Naive thymus-derived CD4-positive, alpha-beta T cell (primary cell): ENCODE data around the gene SURF1. TPM values are rescaled to one million over a fixed set of nuclear protein-coding genes. Genes with fewer than 3 reads are reported as not detected.

ENCODE experiments used
- ATAC-seq: fragments of 150-1000 bp; cut with Tn5 transposase; 2 replicates; pipeline ENCODE4 v1.10.0; 2021; ENCODE audit warnings: mild to moderate bottlenecking, moderate library complexity
- CTCF ChIA-PET: fragments of 350-600 bp; sonication (Branson Sonifier 250); formaldehyde crosslinking; loops from one replicate; lab custom pipeline; 2021; ENCODE audit warnings: antibody characterized with exemption; lab: Charles Lee
- POLR2A ChIA-PET: fragments of 350-600 bp; sonication (Branson Sonifier 250); formaldehyde crosslinking; loops from one replicate; lab custom pipeline; 2021; ENCODE audit warnings: antibody characterized with exemption, inconsistent platforms; lab: Charles Lee
- DNase-seq, 9 donors: peaks; one replicate each; pipeline versions ENCODE4 v3.0.0 to v3.0.0-alpha.2; 2020 to 2022; ENCODE audit warnings: mixed read lengths in 1 of 9
- H3K27ac ChIP-seq: one replicate; pipeline ENCODE4 v1.7.0; 2013; ENCODE audit warnings: mild to moderate bottlenecking, low read depth, low read length, moderate library complexity
- H3K27me3 ChIP-seq, 2 donors: one replicate each; pipeline ENCODE4 v1.7.0; 2013; ENCODE audit warnings: low read length in 2 of 2, mild to moderate bottlenecking in 2 of 2, moderate library complexity in 2 of 2; ENCODE audit not compliant: control insufficient read depth in 2 of 2, insufficient read depth in 2 of 2
- H3K36me3 ChIP-seq, 3 experiments: 1 replicate in 2 of 3; 2 replicates in 1 of 3; pipeline ENCODE4 v1.7.0; 2013; ENCODE audit warnings: low read length in 3 of 3, mild to moderate bottlenecking in 3 of 3, moderate library complexity in 1 of 3; ENCODE audit not compliant: insufficient read depth in 3 of 3, control insufficient read depth in 2 of 3
- H3K4me1 ChIP-seq, 2 donors: one replicate each; pipeline ENCODE4 v1.7.0; 2013; ENCODE audit warnings: low read length in 2 of 2, mild to moderate bottlenecking in 2 of 2, moderate library complexity in 1 of 2; ENCODE audit not compliant: control insufficient read depth in 2 of 2, insufficient read depth in 2 of 2
- H3K4me3 ChIP-seq: 2 replicates; pipeline ENCODE4 v1.7.0; 2013; ENCODE audit warnings: mild to moderate bottlenecking, low read length
- H3K9me3 ChIP-seq, 3 experiments: 1 replicate in 2 of 3; 2 replicates in 1 of 3; pipeline ENCODE4 v1.7.0; 2013; ENCODE audit warnings: low read length in 3 of 3; ENCODE audit not compliant: control insufficient read depth in 2 of 3
- H3K27ac Mint-ChIP-seq, 9 donors: one replicate each; pipeline ENCODE4 v1.8.0; 2020 to 2022; ENCODE audit warnings: mixed read lengths in 9 of 9, mild to moderate bottlenecking in 8 of 9, moderate library complexity in 5 of 9, inconsistent platforms in 2 of 9
- H3K27me3 Mint-ChIP-seq, 5 donors: one replicate each; pipeline ENCODE4 v1.8.0; 2021 to 2022; ENCODE audit warnings: mixed read lengths in 5 of 5, mild to moderate bottlenecking in 1 of 5
- H3K36me3 Mint-ChIP-seq, 5 donors: one replicate each; pipeline ENCODE4 v1.8.0; 2020 to 2022; ENCODE audit warnings: mixed read lengths in 5 of 5, mild to moderate bottlenecking in 3 of 5, inconsistent platforms in 1 of 5
- H3K4me1 Mint-ChIP-seq, 7 donors: one replicate each; pipeline ENCODE4 v1.8.0; 2020 to 2022; ENCODE audit warnings: mixed read lengths in 7 of 7, mild to moderate bottlenecking in 3 of 7, inconsistent platforms in 1 of 7
- H3K4me3 Mint-ChIP-seq, 10 donors: one replicate each; pipeline ENCODE4 v1.8.0; 2020 to 2022; ENCODE audit warnings: mild to moderate bottlenecking in 10 of 10, mixed read lengths in 10 of 10, moderate library complexity in 6 of 10, inconsistent platforms in 2 of 10
- H3K9me3 Mint-ChIP-seq, 11 donors: one replicate each; pipeline ENCODE4 v1.8.0; 2020 to 2022; ENCODE audit warnings: mixed read lengths in 11 of 11, mild to moderate bottlenecking in 4 of 11, inconsistent platforms in 1 of 11, moderate library complexity in 1 of 11
- intact Hi-C, 2 donors: fragments of 100-400 bp; cut with micrococcal nuclease; formaldehyde crosslinking; loops; one replicate each; pipeline ENCODE4 v1.15.1; 2023
- polyA plus RNA-seq, 2 donors: library from polyadenylated mRNA; unstranded; fragments of 300-500 nt; fragmentation: Illumina TruSeq; gene quantifications; one replicate each; pipeline ENCODE4 v1.2.3, GENCODE V29; 2021
- total RNA-seq, 6 experiments: library from RNA in 5 of 6; stranded (reverse) in 5 of 6; gene quantifications; 1 replicate in 5 of 6; 2 replicates in 1 of 6; pipeline ENCODE4 v1.2.3 and lab custom pipeline; 2021 to 2026

The SURF1 gene
- total and polyA plus RNA-seq, 7 experiments from 2014 or later: 40.5 to 128 (median 53.3) TPM

- ATAC-seq (no peak), DNase-seq (no peak)
- ChIA-PET POLR2A (interaction anchor here (2.2 to 2.3 kb wide), 2 partner anchors 14 kb away, joined by 10 to 15 read pairs; partner anchors contain the start of genes SURF1 and SURF2), CTCF (no interaction called here)
- no peaks in the 10 kb centered on the region for H3K9me3 Mint-ChIP-seq
- Histone ChIP-seq H3K9me3 (no peaks in the 10 kb centered on the region), H3K36me3 (peaks cover 0 to 66% (median 4%) of the 10 kb centered on the region in 3 experiments), H3K4me3 (no peak overlapping the region), H3K27me3 (no peaks in the 10 kb centered on the region), H3K4me1 (peaks cover 11 to 21% of the 10 kb centered on the region in 2 donors), H3K27ac (no peak overlapping the region)
- no peaks in the 10 kb centered on the region for H3K27me3 Mint-ChIP-seq
- H3K36me3 Mint-ChIP-seq: peaks cover 0 to 24% (median 17%) of the 10 kb centered on the region in 5 donors
- H3K27ac Mint-ChIP-seq: no peak overlapping the region
- H3K4me1 Mint-ChIP-seq: peaks cover 31 to 44% (median 36%) of the 10 kb centered on the region in 7 donors
- intact Hi-C loops: loop anchor here in 1 of 2 donors (10.0 kb wide), 1 partner anchor 823 kb away; the partner anchor contains the start of gene RNU6ATAC
- no peak overlapping the region for H3K4me3 Mint-ChIP-seq
These were observed 14.2 kb downstream of the SURF1 start for GRCh38 chr9:133342069-133342406.

DNA sequence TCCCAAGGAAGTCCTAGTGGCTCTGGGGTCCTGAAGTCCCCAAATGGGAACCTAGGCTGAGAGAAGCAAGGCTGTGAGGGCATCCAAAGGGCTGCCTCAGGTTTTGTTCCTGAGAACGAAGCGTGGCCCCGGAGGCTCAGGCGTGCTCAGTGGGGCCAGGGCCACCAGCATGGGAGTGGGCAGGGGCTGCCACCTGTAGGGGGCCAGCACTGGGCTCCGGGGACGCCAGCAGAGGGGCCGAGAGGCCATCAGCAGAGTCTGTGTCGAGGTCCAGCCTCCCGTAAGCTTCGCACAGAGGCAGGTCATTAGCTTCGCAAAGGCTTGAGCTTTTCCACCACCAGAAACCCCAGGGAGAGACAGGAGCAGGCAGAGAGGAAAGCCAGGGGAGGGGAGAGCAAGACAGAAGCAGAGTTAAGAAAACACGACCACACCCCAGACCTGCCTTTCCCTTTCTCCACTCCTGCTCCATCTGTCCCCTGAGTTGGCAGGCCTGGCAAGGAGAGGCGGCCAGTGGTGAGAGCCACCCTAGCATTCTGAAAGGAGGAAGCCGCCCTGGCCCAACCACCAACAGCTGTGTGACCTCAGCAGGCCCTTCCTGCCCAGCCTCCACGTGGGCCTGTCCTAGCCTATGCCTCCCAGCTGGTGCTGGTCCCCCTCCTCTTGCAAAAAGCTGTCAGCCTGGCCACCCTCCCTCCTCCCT, 14.8 kb downstream of the SURF1 start:
- H3K36me3 Mint-ChIP-seq: peaks cover 0 to 24% (median 15%) of the 10 kb centered on the region in 5 donors
- H3K4me3 ChIP-seq: no peak overlapping the region
- no peaks in the 10 kb centered on the region for H3K9me3 ChIP-seq
- peak overlapping the region in 1 of 10 donors; percentile 16 for H3K4me3 Mint-ChIP-seq
- ChIA-PET POLR2A (interaction anchor here (2.3 kb wide), 1 partner anchor 15 kb away, joined by 10 read pairs; the partner anchor contains the start of genes SURF1 and SURF2), CTCF (no interaction called here)
- H3K4me1 Mint-ChIP-seq: peaks cover 26 to 44% (median 31%) of the 10 kb centered on the region in 7 donors
- H3K27me3 Mint-ChIP-seq: no peaks in the 10 kb centered on the region
- H3K27me3 ChIP-seq: no peaks in the 10 kb centered on the region
- intact Hi-C loops: loop anchor here in 1 of 2 donors (10.0 kb wide), 1 partner anchor 823 kb away; the partner anchor contains the start of gene RNU6ATAC
- peaks cover 0 to 66% (median 4%) of the 10 kb centered on the region in 3 experiments for H3K36me3 ChIP-seq
- peak overlapping the region; percentile 27 for H3K27ac ChIP-seq
- peaks cover 7 to 19% of the 10 kb centered on the region in 2 donors for H3K4me1 ChIP-seq
- DNase-seq (no peak), ATAC-seq (peak; percentile 87)
- peak overlapping the region in 2 of 9 donors; percentile 42 to 54 for H3K27ac Mint-ChIP-seq
- H3K9me3 Mint-ChIP-seq: no peaks in the 10 kb centered on the region

GRCh38 chr9:133340916-133341315, 15.4 kb downstream of the SURF1 start:
- Mint-ChIP-seq H3K27ac (peak overlapping the region in 7 of 9 donors; percentile 54 to 80 (median 75)), H3K4me3 (peak overlapping the region in 2 of 10 donors; percentile 8 to 36), H3K27me3 (no peaks in the 10 kb centered on the region), H3K9me3 (no peaks in the 10 kb centered on the region), H3K4me1 (peaks cover 22 to 44% (median 31%) of the 10 kb centered on the region in 7 donors), H3K36me3 (peaks cover 0 to 24% (median 15%) of the 10 kb centered on the region in 5 donors)
- ChIA-PET CTCF (no interaction called here), POLR2A (interaction anchor here (1.1 to 2.3 kb wide), 5 partner anchors 11 to 36 kb away, joined by 3 to 10 read pairs (median 4); partner anchors contain the start of genes SURF1 and SURF2)
- DNase-seq (no peak), ATAC-seq (no peak)
- no peaks in the 10 kb centered on the region for H3K27me3 ChIP-seq
- peaks cover 0 to 66% (median 4%) of the 10 kb centered on the region in 3 experiments for H3K36me3 ChIP-seq
- no peaks in the 10 kb centered on the region for H3K9me3 ChIP-seq
- H3K4me1 ChIP-seq: peaks cover 4 to 17% of the 10 kb centered on the region in 2 donors
- H3K4me3 ChIP-seq: no peak overlapping the region
- H3K27ac ChIP-seq: peak overlapping the region; percentile 27
- intact Hi-C loops: loop anchor here in 1 of 2 donors (10.0 kb wide), 1 partner anchor 824 kb away; the partner anchor contains the start of gene RNU6ATAC

DNA sequence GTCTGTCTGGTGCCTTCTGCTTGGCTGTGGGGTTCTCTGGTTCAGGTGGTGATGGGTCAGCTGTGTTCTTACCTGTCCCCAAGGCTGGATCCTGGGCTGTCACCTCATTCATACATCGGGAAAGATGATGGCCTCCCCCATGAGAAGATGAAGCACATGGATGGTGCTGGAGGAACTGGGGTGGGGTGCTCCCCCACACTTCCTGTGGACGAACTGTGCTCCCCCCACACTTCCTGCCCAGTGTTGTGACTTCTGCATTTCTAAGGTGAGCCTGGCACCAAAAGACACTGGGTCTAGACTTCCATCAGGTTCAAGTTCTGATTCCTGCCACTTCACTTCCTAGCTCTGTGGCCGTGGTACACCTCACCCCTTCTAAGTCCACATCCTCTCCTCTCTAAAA, 16.0 kb downstream of the SURF1 start:
- H3K27ac Mint-ChIP-seq: peak overlapping the region; percentile 6 to 85 (median 67)
- no peaks in the 10 kb centered on the region for H3K9me3 Mint-ChIP-seq
- H3K4me3 Mint-ChIP-seq: peak overlapping the region in 4 of 10 donors; percentile 8 to 36 (median 19)
- Histone ChIP-seq H3K36me3 (peaks cover 0 to 59% (median 4%) of the 10 kb centered on the region in 3 experiments), H3K27ac (peak overlapping the region; percentile 27), H3K9me3 (no peaks in the 10 kb centered on the region), H3K27me3 (no peaks in the 10 kb centered on the region), H3K4me3 (no peak overlapping the region), H3K4me1 (peaks cover 6 to 21% of the 10 kb centered on the region in 2 donors)
- ATAC-seq (no peak), DNase-seq (no peak)
- H3K36me3 Mint-ChIP-seq: peaks cover 0 to 23% (median 19%) of the 10 kb centered on the region in 5 donors
- CTCF ChIA-PET: no interaction called here
- H3K27me3 Mint-ChIP-seq: no peaks in the 10 kb centered on the region
- POLR2A ChIA-PET: interaction anchor here (1.1 to 2.3 kb wide), 8 partner anchors 8 to 37 kb away, joined by 3 to 10 read pairs (median 4); partner anchors contain the start of genes MED22, RPL7A, SURF1 and SURF2
- intact Hi-C loops: loop anchor here in 1 of 2 donors (10.0 kb wide), 1 partner anchor 825 kb away; the partner anchor contains the start of gene RNU6ATAC
- H3K4me1 Mint-ChIP-seq: peaks cover 22 to 48% (median 35%) of the 10 kb centered on the region in 7 donors

DNA sequence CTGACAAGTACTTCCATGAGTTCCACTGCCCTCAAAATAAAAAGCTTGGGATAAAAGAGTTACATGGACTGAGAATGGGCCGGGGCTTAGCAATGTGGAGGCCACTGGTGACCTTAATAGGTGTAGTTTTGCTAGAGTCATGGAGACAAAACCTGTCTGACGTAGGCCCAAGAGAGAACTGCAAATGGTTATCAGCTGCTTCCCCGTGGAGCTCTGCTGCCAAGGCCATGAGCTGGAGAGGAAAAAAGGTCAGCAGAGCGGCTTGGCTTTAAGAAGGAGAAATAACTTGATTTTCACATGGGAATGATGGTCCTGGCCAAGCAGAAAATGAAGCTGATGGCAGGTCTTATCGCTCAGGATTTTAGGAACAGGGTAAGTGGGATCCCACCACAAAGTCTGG, 16.6 kb downstream of the SURF1 start:
- H3K4me1 Mint-ChIP-seq: peaks cover 22 to 54% (median 40%) of the 10 kb centered on the region in 7 donors
- H3K27ac Mint-ChIP-seq: peak overlapping the region in 8 of 9 donors; percentile 31 to 87 (median 57)
- peaks cover 12 to 28% of the 10 kb centered on the region in 2 donors for H3K4me1 ChIP-seq
- ChIA-PET CTCF (no interaction called here), POLR2A (interaction anchor here (1.1 to 2.3 kb wide), 8 partner anchors 9 to 37 kb away, joined by 3 to 10 read pairs (median 4); partner anchors contain the start of genes MED22, RPL7A, SURF1 and SURF2)
- H3K9me3 Mint-ChIP-seq: no peaks in the 10 kb centered on the region
- H3K4me3 ChIP-seq: no peak overlapping the region
- H3K27me3 ChIP-seq: no peaks in the 10 kb centered on the region
- no peaks in the 10 kb centered on the region for H3K9me3 ChIP-seq
- peak overlapping the region in 1 of 10 donors; percentile 9 for H3K4me3 Mint-ChIP-seq
- H3K27ac ChIP-seq: peak overlapping the region; percentile 27
- no peaks in the 10 kb centered on the region for H3K27me3 Mint-ChIP-seq
- ATAC-seq (no peak), DNase-seq (no peak)
- H3K36me3 Mint-ChIP-seq: peaks cover 0 to 22% (median 19%) of the 10 kb centered on the region in 5 donors
- intact Hi-C loops: loop anchor here (5.0 to 10.0 kb wide), 4 partner anchors 138 to 825 kb away; partner anchors contain the start of genes GTF3C5 (in 1 of the 2), RNU6ATAC (in 1 of the 2) and SLC2A6 (in 1 of the 2)
- peaks cover 0 to 53% (median 4%) of the 10 kb centered on the region in 3 experiments for H3K36me3 ChIP-seq
